HG03521 (cell line): ENCODE results near the gene CPTP.
"Not testable (repeated sequence)": the region's sequence is repeated elsewhere in the genome, so short reads cannot be mapped to it uniquely, and the experiment has no call there.

Source experiments
- ATAC-seq: cut with Tn5 transposase; IDR thresholded peaks from one replicate; pipeline ENCODE4 v1.9.1; 2021; ENCODE audit warnings: mild to moderate bottlenecking, moderate library complexity; ENCODE audit not compliant: unreplicated experiment

Gene CPTP

DNA sequence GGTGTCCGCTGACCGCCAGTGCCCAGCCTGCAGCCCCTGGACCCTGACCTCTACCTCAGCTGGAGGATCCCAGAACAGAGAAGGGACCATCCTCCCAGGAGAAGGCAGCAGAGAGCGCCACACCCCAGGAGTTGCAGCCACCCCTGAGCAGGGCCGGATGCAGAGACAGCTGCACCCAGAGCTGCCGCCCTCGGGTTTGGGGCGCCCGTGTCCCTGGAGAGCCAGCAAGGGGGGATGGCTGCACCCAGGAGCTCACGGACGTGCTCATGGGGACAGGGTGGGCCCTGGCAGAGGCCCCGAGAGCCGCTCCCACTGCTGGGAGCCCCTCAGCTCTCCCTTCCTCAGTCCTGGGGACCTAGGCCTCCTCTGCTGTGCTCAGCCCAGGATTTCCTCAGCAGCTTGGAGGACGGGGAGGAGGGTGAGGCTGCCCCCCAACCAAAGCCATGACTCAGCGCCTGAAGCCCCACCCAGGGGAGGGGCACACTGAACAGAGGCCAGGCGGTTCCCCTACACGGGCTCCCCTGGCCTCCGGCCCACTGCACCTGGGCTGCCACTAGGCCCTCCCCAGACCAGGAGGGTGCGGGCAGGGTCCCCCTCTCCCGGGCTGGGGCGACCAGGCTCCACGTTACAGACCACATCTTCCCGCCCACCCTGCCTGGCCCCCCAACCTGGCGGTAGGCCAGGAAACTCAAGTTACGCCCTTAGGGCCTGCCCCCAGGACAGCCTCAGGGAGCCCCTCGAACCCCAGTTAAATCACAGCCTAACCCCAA is 19.1 kb upstream of the CPTP start:
- no peak for ATAC-seq

DNA sequence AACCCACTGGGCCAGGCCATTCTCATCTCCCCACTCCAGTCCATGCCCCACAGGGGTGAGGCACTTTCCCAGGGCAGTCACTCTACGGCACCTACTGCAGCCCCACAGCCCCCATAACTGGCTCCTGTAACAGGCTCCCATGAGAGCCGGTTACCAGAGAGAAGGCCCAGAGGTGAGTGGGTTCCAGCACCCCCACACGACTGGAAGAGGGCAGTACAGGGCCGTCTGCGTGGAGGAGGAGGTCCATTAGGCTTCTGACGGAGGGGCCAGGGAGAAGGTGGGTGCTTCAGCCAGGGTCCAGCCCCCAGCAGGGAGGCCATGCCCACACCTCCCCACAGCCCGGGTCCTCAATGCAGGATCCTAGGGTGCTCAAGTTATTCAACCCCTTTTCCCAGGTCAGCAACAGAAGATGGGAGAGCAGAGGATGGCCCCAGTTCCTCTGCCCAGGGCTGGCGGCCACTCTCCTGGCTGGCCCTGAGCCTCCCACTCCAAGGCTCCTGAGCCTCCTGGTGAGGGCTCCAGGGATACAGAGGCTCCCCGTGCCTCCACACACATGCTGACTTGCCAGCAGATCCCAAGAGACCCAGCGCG is 18.4 kb upstream of the CPTP start:
- no peak for ATAC-seq

DNA sequence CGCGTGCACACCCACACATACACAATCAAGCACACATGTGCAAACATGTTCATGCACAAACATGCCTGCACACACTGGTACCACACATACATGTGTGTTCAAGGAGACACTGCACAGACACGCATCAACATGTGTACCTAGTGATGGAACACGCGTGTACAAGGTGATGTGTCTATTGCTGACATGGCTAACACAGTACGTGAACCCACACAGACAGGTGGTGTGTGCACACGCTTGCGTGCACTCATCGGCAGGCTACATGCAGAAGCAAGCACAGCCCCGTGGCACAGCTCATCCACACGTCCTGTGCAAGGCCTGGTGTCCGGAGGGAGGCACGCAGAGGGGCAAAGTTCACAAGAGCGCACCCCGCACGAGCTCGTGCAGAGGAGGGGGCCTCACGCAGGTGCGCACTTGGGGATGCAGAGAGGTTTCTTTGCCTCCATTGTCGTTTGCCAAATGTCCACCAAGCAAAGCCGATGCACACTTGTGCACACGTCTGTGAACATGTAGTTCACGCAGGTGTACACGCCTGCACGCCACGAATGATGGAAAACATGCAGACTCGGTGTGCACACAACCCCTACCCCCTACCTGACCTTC is 17.8 kb upstream of the CPTP start:
- ATAC-seq, result no peak

DNA sequence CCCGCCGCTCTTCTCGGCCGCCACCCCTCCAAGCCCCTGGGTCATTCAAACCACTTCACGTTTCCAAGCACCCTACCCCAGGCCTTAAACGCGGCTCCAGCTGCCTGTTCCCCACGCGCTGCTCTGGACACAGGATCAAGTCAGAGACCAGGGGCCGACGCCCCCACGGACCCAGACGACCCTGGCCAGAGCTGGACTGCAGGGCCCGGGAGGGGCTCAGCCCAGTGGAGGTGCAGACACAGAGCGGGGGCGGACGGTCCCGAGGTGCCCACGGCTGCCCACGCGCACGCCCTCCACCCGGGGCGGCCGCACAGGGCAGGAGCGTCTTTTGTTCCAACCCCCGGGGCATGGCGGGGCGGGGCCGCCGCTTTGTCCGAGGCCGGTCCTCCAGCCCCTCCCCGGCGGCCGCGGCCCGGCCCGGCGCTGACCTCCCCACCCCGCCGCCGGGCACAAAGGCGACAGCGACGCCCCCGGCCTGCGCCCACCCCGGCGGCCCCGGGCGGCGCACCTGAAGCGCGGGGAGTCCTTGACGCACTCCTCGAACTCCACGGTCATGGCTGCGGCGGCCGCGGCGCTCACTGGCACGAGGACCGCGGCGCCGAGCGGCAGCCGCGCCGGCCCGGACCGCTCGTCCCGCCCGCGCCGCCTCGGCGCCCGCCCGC is 17.2 kb upstream of the CPTP start:
- ATAC-seq, result peak; percentile 2

DNA sequence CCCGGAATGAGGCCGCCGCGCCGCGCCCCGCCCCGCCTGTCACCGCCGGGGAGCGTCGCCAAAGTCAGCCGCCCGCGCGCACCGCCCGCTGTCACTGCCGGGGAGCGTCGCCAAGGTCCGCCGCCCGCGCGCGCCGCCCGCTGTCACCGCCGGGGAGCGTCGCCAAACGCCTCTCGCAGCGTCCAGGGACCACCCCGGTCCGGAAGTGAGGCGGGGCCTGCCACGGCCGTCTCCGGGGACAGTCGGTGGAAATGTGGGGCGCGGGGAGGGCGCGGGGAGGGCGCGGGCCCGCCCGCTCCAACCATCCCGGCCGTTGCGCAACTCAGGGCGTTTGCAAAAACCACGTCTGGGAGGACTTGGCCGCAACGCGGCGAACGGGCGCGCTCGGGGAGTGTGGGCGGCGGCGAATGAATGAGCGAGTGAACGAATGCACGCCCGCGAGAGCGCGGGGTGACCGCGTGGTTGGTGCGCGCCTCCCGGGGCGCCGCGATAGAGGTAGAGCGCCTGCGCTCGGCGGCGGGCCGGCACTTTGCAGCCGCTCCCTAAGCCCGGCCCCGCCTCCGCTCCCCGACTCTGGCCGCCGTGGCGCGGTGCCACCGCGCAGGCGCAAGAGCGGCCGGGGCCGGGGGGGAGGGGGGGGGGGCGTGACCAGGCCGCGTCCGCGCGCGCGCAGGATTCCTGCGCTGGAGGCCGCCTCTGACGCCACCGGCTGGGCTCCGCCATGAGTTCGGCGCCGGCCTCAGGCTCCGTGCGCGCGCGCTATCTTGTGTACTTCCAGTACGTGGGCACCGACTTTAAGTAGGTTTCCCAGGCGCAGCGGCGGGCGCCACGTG is 16.5 kb upstream of the CPTP start, which contains the start of the genes ACAP3 and PUSL1:
TSS of gene ACAP3 (minus strand) at position 8 of the 833 bp plus-strand sequence. CDS start 115 bp downstream, outside the sequence.
TSS of gene PUSL1 (plus strand) at position 675 of the 833 bp plus-strand sequence. CDS start at position 722, 47 bp downstream.
- peak; percentile 64 for ATAC-seq

DNA sequence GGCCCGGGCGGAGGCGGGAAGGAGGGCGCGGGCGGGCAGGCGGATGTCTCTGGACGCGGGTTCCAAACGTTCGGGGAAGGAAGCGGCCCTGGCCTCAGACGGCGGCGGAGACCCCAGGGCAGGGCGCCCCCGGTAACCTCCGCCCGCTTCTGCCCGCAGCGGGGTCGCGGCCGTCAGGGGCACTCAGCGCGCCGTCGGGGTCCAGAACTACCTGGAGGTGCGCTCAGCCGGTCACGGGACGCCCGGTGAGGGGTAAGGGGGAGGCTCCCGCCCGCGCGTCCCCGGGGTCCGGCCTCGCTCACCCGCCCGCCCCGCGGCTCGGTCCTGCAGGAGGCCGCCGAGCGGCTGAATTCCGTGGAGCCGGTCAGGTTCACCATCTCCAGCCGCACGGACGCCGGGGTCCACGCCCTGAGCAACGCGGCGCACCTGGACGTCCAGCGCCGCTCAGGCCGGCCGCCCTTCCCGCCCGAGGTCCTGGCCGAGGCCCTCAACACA is 15.8 kb upstream of the CPTP start:
- ATAC-seq, result no peak

DNA sequence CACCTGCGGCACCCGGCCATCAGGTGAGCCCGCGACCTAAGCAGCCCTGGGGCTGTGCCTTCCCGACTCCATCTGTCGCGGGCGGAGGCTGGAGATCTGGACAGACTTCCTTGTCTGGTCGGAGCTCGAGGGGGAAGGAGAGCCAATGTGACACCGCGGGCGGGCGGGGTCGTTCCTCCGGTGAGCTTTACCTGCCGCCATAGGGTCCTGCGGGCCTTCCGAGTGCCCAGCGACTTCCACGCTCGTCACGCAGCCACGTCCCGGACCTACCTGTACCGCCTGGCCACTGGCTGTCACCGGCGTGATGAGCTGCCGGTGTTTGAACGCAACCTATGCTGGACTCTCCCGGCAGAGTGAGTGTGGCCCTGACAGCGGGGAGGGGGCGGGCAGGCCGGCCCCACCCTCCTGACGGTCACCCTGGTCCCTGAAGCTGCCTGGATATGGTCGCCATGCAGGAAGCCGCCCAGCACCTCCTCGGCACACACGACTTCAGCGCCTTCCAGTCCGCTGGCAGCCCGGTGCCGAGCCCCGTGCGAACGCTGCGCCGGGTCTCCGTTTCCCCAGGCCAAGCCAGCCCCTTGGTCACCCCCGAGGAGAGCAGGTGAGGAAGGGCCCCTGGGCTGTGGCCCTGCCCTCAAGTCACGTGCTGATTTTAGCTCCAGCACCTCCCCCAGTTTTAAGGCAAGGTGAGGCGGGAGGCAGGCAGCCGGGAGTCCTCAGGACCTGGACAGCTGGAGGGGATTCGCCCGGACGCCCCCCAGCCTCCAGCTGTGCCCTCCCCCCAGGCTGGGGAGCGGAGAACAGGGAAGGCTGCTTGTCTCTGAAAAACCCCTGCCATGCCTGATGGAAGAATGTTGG is 15.1 kb upstream of the CPTP start:
- ATAC-seq, result no peak

DNA sequence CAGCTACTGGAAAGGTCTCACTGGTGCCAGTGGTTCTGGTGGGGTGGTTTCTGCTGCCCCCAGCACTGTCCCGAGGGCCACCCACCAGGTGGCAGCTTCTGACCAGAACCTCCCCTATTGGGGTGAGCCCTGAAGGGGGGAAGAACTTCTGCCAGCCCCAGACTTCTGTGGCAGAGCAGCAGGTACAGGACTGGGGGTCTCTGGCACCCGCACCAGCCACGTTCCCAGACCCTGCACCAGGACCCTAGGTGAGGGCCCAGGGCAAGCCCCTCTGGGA is 14.6 kb upstream of the CPTP start:
- no peak for ATAC-seq

DNA sequence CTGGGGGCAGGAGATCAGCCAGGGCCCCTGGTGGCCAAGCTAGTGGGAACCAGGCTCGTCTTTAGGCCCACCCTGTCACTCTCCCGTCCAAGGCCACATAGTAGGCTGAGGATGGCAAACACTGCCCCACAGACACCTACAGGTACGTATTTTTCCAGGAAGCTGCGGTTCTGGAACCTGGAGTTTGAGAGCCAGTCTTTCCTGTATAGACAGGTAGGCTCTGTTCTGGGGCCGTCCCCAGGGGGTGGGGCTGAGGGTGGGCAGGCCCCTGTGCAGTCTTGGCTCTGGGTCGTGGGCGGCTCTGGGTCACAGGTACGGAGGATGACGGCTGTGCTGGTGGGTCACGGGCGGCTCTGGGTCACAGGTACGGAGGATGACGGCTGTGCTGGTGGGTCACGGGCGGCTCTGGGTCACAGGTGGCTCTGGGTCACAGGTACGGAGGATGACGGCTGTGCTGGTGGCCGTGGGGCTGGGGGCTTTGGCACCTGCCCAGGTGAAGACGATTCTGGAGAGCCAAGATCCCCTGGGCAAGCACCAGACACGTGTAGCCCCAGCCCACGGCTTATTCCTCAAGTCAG is 14.0 kb upstream of the CPTP start:
- no peak for ATAC-seq

DNA sequence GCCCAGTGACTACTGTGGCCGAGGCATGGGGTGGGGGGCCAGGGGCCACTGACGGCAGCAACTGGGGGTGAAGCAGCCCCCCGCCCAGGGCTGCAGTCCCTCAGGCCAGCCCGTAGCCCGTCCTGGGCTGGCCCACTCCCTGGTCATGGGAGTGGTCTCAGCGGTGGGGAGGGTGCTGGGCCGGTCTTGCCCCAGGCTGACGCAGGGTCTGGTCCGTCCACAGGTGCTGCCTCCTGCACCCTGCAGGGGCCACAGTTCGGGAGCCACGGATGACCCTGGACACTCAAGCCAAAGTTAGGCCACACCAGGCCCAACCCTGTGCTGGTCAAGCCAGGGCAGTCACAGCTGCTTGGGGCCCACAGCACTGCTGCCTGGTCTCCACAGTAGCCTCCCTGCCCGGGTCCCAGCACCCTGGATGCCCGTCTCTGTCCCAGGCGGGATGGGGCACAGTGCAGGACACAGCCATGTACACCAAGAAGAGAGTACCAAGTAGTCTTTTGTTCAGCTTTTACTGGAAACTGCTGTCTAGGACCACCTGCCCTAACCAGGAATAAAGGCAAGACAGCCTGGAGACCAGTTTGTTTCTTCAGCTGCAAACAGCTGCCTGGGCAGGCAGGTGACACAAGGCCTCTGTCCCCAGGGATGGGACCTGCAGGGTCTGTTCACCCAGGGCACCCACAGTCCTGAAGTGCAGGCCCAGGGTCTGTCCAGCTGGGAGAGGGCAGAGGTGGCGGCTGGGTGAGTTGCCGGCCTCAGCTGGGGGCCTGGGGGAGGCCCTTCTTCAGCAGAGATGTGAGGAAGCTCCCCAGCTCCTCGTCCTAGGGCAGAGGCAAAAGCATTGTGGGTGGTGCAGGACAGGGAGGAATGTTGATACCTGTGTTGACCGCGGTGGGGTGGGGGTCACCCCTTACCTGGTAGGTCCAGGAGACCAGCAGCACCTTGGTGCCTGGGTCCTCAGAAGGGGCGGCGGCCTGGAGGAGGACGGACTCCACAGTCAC is 13.2 kb upstream of the CPTP start:
- ATAC-seq, result no peak

DNA sequence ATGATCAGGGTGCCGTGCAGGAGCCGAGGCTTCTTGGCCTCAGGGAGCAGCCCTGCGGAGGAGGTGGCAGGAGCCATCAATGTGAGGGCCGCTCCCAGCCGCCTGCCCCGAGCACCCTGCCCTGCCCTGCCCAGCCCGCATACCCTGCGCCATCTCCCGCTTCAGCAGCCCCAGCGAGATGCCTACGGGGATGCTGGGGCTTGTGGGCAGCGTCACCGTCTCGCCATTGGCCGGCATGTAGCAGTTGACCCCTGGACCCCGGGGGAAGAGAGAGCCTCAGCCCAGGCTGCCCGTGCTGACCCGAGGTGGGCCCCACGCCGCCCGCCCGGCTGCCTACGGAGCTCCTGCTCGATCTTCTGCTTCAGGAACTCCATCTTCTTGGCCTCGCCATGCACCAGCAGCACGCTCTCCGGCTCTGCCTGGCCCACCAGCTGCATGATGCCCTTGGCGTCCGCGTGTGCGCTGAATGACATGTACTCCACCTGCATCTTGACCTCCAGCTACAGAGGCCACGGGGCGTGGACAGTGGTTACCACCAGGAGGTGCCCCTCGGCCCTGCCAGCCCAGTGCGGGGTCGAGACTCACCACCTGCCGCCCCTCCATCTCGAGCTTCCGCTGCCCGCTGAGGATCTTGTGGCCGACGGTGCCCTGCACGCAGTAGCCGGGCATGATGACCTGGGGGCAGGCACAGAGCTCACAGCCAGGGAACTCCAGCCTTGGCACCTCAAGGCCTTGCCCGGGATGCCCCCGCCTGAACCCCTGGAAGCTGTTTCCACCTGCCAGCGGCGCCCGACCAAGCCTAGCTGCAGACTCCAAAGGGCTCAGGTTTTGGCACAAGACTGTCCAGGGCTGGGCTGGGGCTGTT is 11.9 kb upstream of the CPTP start:
- ATAC-seq, result no peak

DNA sequence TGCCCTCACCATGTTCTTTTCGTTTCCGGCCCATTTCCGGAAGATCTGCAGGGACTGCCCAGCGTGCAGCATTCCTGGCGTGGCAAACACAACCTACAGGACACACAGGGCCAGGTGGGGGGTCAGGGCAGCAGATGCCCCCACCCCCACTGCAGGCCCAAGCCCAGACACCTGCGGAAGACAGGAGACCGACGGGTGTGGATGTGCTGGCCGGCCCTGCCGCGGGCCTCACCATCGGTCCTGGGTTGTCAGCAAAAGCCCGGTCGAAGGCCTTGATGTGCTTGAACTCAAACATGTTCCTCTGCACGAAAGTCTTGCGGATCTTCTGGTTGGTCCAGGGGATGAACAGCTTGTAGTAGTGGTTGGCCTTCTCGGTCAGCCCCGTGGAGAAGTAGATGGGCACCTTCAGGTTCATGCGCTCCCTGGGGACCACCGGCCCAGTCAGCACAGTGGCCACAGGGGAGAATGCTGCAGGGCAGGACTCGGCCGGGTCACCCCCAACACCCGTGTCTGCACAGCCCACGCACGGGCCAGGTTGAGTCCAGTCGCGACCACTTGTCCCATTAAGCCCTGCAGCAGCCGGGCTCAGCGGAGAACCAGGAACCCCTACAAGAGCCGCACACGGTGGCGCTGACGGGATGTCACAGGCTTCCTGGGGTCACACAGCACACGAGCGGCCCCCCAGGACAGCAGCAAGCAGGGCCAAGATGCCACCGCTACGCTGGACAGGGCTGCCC is 10.9 kb upstream of the CPTP start:
- no peak for ATAC-seq

DNA sequence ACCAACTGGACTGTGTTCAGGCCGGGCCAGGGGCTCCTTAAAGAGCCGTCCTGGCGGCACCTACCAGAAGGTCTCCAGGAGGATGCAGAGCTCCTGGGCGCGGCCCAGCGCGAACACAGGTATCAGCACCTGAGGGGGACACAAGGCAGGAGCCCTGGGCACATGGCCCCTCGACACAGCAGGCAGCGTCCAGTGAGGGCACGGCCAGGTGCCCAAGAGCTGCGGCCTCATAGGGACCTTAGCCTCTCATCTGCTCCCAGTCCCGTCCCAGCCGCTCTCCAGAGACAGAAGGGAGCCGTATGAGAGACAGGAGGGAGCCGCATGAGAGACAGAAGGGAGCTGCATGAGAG is 10.4 kb upstream of the CPTP start:
- no peak for ATAC-seq

DNA sequence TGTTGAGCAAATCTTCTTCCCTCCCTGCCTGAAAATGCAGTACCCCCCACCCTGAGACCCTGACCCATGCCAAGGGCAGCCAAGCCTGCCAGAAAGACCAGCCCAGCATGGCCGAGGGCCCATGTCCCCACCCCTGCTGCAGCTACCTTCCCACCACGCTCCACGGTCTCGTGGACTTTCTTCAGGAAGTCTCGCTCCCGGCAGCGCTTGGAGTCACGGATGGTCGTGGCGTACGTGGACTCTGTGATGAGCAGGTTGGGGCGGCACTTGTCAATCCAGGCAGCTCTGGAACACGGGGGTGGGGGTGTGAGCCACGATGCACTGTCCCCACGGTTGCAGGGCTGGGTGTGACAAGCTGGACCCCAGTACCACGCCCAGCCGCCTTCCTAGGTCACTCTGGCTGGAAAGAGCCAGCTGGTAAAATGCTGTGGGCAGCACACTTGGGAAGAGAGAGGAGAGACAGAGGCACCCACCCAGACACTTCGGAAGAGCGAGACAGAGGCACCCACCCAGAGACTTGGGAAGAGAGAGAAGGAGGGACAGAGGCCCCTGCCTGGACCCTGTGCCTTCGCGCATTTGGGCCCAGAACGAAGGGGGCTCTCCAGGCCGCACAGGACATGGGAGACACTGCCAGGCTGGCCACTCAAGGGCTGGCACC is 9.8 kb upstream of the CPTP start:
- ATAC-seq, result no peak

DNA sequence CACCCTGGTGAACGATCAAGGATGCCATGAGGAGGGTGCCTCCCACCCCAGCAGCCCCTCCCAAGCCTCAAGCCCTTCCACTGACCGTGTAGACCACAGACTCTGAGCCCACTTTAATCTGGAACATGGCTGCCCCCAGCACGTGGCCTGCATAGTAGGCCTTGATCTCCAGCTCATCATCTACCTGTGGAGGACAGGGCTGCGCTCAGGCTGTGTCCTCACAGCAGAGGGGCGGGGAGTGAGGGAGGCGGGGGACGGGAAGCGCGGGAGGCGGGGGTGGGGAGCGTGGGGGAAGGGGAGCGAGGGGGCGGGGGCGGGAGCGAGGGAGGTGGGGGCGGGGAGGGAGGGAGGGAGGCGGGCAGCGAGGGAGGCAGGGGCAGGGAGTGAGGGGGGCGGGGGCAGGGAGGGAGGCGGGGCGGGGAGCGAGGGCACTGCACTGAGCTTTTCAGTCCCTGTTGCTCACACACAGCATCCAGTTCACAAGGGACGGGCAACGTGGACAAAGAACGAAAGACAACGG is 9.1 kb upstream of the CPTP start:
- ATAC-seq, result no peak

DNA sequence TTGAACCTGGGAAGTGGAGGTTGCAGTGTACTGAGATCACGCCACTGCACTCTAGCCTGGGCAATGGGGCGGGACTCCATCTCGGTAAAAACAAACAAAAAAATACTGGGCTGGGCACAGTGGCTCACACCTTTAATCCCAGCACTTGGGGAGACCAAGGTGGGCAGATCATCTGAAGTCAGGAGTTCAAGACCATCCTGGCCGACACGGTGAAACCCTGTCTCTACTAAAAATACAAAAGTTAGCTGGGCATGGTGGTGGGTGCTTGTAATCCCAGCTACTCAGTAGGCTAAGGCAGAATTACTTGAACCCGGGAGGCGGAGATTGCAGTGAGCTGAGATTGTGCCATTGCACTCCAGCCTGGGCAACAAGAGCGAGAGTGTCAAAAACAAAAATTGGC is 8.4 kb upstream of the CPTP start:
- ATAC-seq, result not testable (repeated sequence)
